ENCODE results near the gene BDNF.

Gene BDNF

DNA sequence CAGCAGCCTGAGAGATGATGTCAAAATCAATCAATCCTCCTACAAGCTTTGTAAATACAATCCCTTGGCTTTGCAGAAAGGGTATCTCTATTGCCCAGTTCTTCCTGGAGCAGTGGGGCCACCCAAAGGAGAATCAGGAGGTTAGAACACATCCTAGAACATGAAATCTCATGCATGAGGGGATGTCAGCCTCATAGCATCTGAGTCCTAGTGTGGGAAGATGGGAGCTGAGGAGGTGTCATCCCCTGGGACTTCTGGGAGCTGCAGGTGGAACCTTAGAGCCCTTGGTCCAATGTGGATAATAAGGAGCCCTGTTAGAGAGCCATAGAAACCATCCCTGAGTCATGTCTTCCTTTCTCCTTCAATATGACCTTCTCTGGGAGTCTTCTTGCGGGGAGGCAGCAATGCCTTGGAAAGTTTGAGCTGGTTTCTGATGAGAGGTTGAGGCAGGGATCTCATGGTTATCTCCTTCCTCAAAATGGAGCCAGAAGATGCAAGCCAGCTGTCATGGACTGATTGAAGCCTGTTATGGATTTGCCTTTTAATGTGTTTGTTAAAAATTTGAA lies 74.8 kb downstream of the BDNF start:
- Histone ChIP-seq H3K9me3 (ENCODE audit: control insufficient read depth, insufficient read depth, low read length) (no peaks in the 10 kb centered on the region), H3K4me1 (ENCODE audit: control insufficient read depth, insufficient read depth, low read length) (peaks cover 26% of the 10 kb centered on the region), H3K36me3 (ENCODE audit: control insufficient read depth, insufficient read depth, low read length) (peaks cover 72% of the 10 kb centered on the region), H3K27ac (ENCODE audit: low read depth, low read length) (no peak overlapping the region), H3K27me3 (ENCODE audit: control insufficient read depth, insufficient read depth, low read length) (no peaks in the 10 kb centered on the region), H3K9ac (ENCODE audit: low read depth, low read length) (no peak overlapping the region), H3K4me3 (ENCODE audit: low read depth, low read length) (no peak overlapping the region)

DNA sequence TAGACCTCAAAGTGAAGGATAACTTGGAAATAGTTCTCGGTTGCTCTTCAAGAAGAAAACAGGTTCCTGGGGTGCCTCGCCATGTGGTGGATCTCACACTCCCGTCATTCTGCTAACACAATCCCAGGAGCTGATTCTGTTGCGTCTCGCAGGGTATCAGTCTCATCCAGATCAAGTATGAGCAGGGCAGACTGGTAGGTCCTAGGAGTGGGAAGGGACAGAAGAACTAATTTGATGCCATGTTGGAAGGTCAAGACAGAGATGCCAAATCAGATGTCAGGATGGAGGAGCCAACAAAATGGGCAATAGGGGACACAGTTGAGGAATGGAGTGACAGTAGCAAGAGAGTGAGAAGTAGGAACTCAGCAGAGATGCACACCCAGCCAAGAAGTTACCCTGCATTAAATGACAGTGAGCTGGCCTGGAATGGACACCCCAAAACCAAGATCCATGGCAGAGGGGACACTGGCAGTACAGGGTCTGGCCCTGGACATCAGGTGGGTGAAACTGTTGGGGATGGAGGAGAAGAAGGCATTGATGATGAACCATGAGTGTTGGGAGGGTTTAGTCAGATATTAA lies 76.2 kb downstream of the BDNF start:
- H3K4me1 ChIP-seq (ENCODE audit: control insufficient read depth, insufficient read depth, low read length), result peaks cover 26% of the 10 kb centered on the region
- H3K9ac ChIP-seq (ENCODE audit: low read depth, low read length), result no peak overlapping the region
- H3K27ac ChIP-seq (ENCODE audit: low read depth, low read length), result no peak overlapping the region
- no peaks in the 10 kb centered on the region for H3K9me3 ChIP-seq (ENCODE audit: control insufficient read depth, insufficient read depth, low read length)
- peaks cover 84% of the 10 kb centered on the region for H3K36me3 ChIP-seq (ENCODE audit: control insufficient read depth, insufficient read depth, low read length)
- no peaks in the 10 kb centered on the region for H3K27me3 ChIP-seq (ENCODE audit: control insufficient read depth, insufficient read depth, low read length)
- no peak overlapping the region for H3K4me3 ChIP-seq (ENCODE audit: low read depth, low read length)

DNA sequence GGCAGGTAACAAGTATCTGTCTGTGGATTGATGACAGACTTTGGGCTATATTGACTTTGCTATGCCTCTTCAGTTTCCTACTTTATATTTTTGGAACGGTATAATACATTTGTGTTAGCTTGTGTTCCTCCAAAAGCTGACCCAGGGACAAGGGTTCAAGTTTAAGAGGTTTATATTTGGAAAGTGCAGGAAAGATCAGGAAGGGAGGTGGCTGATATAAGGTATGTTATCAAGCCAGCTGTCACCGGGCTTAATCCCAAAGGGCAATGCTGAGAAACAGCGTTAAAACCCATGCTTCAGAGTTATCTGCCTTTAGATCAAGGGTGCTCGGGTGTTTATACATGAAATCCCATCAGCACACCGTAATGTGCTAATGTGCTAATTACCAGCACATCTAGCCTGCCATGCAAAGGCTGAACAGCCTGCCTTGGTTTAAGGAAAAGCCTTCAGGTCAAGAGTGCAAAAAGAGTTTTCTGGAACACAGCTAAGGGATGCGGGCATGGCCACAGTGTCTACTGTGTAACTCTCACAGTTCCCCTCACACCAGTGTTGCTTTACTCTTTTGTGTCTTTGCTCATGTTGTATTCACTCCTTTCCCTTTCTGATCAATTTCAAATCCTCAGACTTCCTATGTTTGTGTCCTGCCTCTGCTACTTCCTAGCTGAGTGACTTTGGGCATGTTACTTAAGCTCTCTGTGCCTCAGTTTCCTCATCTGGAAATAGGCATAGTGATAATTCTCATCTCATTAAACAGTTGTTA lies 77.5 kb downstream of the BDNF start:
- H3K4me3 ChIP-seq (ENCODE audit: low read depth, low read length), result no peak overlapping the region
- no peak overlapping the region for H3K9ac ChIP-seq (ENCODE audit: low read depth, low read length)
- H3K27ac ChIP-seq (ENCODE audit: low read depth, low read length), result no peak overlapping the region
- H3K27me3 ChIP-seq (ENCODE audit: control insufficient read depth, insufficient read depth, low read length), result no peaks in the 10 kb centered on the region
- H3K9me3 ChIP-seq (ENCODE audit: control insufficient read depth, insufficient read depth, low read length), result no peaks in the 10 kb centered on the region
- peaks cover 12% of the 10 kb centered on the region for H3K4me1 ChIP-seq (ENCODE audit: control insufficient read depth, insufficient read depth, low read length)
- H3K36me3 ChIP-seq (ENCODE audit: control insufficient read depth, insufficient read depth, low read length), result peaks cover 85% of the 10 kb centered on the region

- H3K9me3 ChIP-seq (ENCODE audit: control insufficient read depth, insufficient read depth, low read length), result no peaks in the 10 kb centered on the region
- H3K4me1 ChIP-seq (ENCODE audit: control insufficient read depth, insufficient read depth, low read length), result 0 out of 2 replicates have a peak, but pooled peaks cover 2% of the 10 kb centered on the region
- no peak overlapping the region for H3K27ac ChIP-seq (ENCODE audit: low read depth, low read length)
- H3K27me3 ChIP-seq (ENCODE audit: control insufficient read depth, insufficient read depth, low read length), result no peaks in the 10 kb centered on the region
- no peak overlapping the region for H3K4me3 ChIP-seq (ENCODE audit: low read depth, low read length)
- no peak overlapping the region for H3K9ac ChIP-seq (ENCODE audit: low read depth, low read length)
- peaks cover 86% of the 10 kb centered on the region for H3K36me3 ChIP-seq (ENCODE audit: control insufficient read depth, insufficient read depth, low read length)
Observed at GRCh38 chr11:27621405-27622161, 78.7 kb downstream of the BDNF start.

GRCh38 chr11:27619763-27620335 lies 80.4 kb downstream of the BDNF start:
- H3K4me3 ChIP-seq (ENCODE audit: low read depth, low read length), result no peak overlapping the region
- H3K9me3 ChIP-seq (ENCODE audit: control insufficient read depth, insufficient read depth, low read length), result no peaks in the 10 kb centered on the region
- H3K4me1 ChIP-seq (ENCODE audit: control insufficient read depth, insufficient read depth, low read length), result no peaks in the 10 kb centered on the region
- peaks cover 97% of the 10 kb centered on the region for H3K36me3 ChIP-seq (ENCODE audit: control insufficient read depth, insufficient read depth, low read length)
- H3K9ac ChIP-seq (ENCODE audit: low read depth, low read length), result no peak overlapping the region
- H3K27me3 ChIP-seq (ENCODE audit: control insufficient read depth, insufficient read depth, low read length), result no peaks in the 10 kb centered on the region
- no peak overlapping the region for H3K27ac ChIP-seq (ENCODE audit: low read depth, low read length)

DNA sequence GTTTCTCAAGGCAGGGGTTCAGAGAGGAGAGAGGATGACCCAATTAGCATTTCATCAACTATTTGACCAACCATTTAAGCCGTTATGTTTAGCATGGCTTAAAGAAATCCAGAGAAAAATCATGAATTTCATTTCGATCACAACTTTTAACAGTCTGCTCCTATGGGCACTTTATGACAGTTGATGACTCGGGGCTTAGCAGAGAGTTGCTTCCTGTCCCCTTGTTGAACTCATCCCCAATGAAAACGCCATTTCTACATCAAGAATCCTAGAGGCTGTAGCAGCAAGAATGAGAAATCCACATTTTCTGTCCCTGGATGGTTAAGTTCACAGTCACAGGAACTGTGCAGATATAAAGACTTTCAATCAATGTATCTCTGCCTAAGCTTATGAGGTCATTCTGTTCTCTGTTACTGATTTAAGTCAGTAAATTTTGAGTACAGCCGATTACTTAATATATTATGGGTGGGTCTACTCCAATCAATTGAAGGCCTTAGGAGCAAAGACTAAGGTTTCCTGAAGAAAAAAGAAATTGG lies 81.1 kb downstream of the BDNF start:
- H3K27me3 ChIP-seq (ENCODE audit: control insufficient read depth, insufficient read depth, low read length), result no peaks in the 10 kb centered on the region
- no peak overlapping the region for H3K4me3 ChIP-seq (ENCODE audit: low read depth, low read length)
- H3K27ac ChIP-seq (ENCODE audit: low read depth, low read length), result no peak overlapping the region
- no peaks in the 10 kb centered on the region for H3K9me3 ChIP-seq (ENCODE audit: control insufficient read depth, insufficient read depth, low read length)
- no peaks in the 10 kb centered on the region for H3K4me1 ChIP-seq (ENCODE audit: control insufficient read depth, insufficient read depth, low read length)
- peaks cover 91% of the 10 kb centered on the region for H3K36me3 ChIP-seq (ENCODE audit: control insufficient read depth, insufficient read depth, low read length)
- no peak overlapping the region for H3K9ac ChIP-seq (ENCODE audit: low read depth, low read length)

GRCh38 chr11:27618281-27618915 lies 81.9 kb downstream of the BDNF start:
- Histone ChIP-seq H3K27me3 (ENCODE audit: control insufficient read depth, insufficient read depth, low read length) (no peaks in the 10 kb centered on the region), H3K4me1 (ENCODE audit: control insufficient read depth, insufficient read depth, low read length) (no peaks in the 10 kb centered on the region), H3K27ac (ENCODE audit: low read depth, low read length) (no peak overlapping the region), H3K9me3 (ENCODE audit: control insufficient read depth, insufficient read depth, low read length) (no peaks in the 10 kb centered on the region), H3K9ac (ENCODE audit: low read depth, low read length) (no peak overlapping the region), H3K4me3 (ENCODE audit: low read depth, low read length) (no peak overlapping the region), H3K36me3 (ENCODE audit: control insufficient read depth, insufficient read depth, low read length) (peaks cover 84% of the 10 kb centered on the region)

- peaks cover 67% of the 10 kb centered on the region for H3K36me3 ChIP-seq (ENCODE audit: control insufficient read depth, insufficient read depth, low read length)
- H3K4me1 ChIP-seq (ENCODE audit: control insufficient read depth, insufficient read depth, low read length), result no peaks in the 10 kb centered on the region
- H3K27ac ChIP-seq (ENCODE audit: low read depth, low read length), result no peak overlapping the region
- no peak overlapping the region for H3K9ac ChIP-seq (ENCODE audit: low read depth, low read length)
- H3K4me3 ChIP-seq (ENCODE audit: low read depth, low read length), result no peak overlapping the region
- H3K9me3 ChIP-seq (ENCODE audit: control insufficient read depth, insufficient read depth, low read length), result no peaks in the 10 kb centered on the region
- H3K27me3 ChIP-seq (ENCODE audit: control insufficient read depth, insufficient read depth, low read length), result no peaks in the 10 kb centered on the region
Observed at GRCh38 chr11:27616711-27617110, 83.5 kb downstream of the BDNF start.

DNA sequence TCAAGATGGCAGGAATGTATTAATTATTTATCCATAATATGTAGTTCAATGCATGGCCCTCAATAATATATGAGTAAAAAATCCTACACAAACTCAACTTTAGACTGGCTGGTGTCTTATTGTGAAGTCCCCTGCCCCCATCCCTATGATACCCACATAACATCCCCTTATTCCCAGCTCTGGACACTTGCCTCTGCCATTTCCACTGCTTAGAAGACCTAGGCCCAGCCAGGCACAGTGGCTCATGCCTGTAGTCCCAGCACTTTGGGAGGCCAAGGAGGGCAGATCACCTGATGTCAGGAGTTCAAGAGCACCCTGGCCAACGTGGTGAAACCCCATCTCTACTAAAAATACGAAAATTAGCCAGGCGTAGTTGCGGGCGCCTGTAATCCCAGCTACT lies 84.4 kb downstream of the BDNF start:
- Histone ChIP-seq H3K4me3 (ENCODE audit: low read depth, low read length) (no peak overlapping the region), H3K9ac (ENCODE audit: low read depth, low read length) (no peak overlapping the region), H3K4me1 (ENCODE audit: control insufficient read depth, insufficient read depth, low read length) (no peaks in the 10 kb centered on the region), H3K27ac (ENCODE audit: low read depth, low read length) (no peak overlapping the region), H3K36me3 (ENCODE audit: control insufficient read depth, insufficient read depth, low read length) (peaks cover 58% of the 10 kb centered on the region), H3K9me3 (ENCODE audit: control insufficient read depth, insufficient read depth, low read length) (no peaks in the 10 kb centered on the region), H3K27me3 (ENCODE audit: control insufficient read depth, insufficient read depth, low read length) (0 out of 2 replicates have a peak, but pooled peaks cover 4% of the 10 kb centered on the region)

DNA sequence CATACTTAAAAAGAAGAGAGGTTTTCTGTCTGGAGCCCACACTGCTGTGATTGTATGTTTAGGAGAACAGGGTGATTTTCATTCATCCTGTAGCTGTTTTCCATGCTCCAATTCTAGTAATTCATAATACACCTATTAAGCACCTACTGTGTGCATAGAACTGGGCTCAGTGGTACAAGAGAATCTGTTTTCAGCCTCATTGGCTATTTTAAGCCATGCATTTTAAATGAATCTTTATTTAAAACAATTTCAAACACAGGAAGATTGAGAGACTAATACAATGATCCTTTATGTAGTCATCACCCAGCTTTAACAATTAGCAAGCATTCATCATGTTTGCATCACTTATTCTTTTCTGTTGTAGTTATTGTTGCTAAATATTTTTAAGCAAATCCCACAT lies 86.2 kb downstream of the BDNF start:
- H3K4me3 ChIP-seq (ENCODE audit: low read depth, low read length), result no peak overlapping the region
- peaks cover 8% of the 10 kb centered on the region; the same call in 1 of the 2 replicates for H3K27me3 ChIP-seq (ENCODE audit: control insufficient read depth, insufficient read depth, low read length)
- no peak overlapping the region for H3K9ac ChIP-seq (ENCODE audit: low read depth, low read length)
- H3K4me1 ChIP-seq (ENCODE audit: control insufficient read depth, insufficient read depth, low read length), result no peaks in the 10 kb centered on the region
- H3K27ac ChIP-seq (ENCODE audit: low read depth, low read length), result no peak overlapping the region
- H3K9me3 ChIP-seq (ENCODE audit: control insufficient read depth, insufficient read depth, low read length), result no peaks in the 10 kb centered on the region
- peaks cover 41% of the 10 kb centered on the region for H3K36me3 ChIP-seq (ENCODE audit: control insufficient read depth, insufficient read depth, low read length)
